ENCODE data around the gene KAT6B. TPM values are rescaled to one million over a fixed set of nuclear protein-coding genes. Genes with fewer than 3 reads are reported as not detected.

The KAT6B gene
- total and polyA plus RNA-seq, 2 of the 8 experiments (the other 6 are each of a cell fraction or from before 2014, with no cell fraction given): 7.3 to 30.8 TPM

DNA sequence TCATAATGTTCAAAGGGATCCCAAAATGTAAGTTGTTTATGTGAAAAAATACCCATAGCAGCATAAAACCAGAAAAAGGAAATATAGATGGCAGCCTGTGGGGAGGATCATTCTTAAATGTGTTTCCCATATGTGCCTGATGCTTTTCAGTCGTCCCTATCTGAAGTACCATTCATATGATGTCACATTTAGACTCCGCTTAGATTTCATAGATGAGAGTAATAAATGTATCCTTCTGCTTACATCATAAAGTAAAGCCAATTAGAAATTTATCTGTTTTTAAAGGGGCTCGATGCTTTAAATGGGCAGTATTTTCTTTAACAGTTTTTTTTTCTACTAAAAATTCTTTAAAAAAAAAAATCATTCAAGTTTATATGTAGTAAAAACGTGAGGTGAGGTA, 136.1 kb downstream of the KAT6B start:
- no peak overlapping the region for H2BK15ac ChIP-seq (ENCODE audit: low read length)
- no peak overlapping the region for H2AFZ ChIP-seq (ENCODE audit: low read length)
- H2BK120ac ChIP-seq (replicated peaks; ENCODE audit: low read depth, low read length): no peak overlapping the region
- H3K27ac ChIP-seq (ENCODE audit: low read depth, low read length): no peak overlapping the region
- ChIA-PET POLR2A (ENCODE audit: partially characterized antibody) (no interaction called here), CTCF (ENCODE audit: partially characterized antibody) (no interaction called here)
- H2BK20ac ChIP-seq (ENCODE audit: low read length): no peak overlapping the region
- H3K79me2 ChIP-seq (ENCODE audit: control insufficient read depth in 1 of 2, insufficient read depth in 2 of 2, low read length in 2 of 2): 0 out of 4 replicates have a peak, but pooled peaks cover 0 to 2% of the 10 kb centered on the region in 2 experiments
- no peak overlapping the region for H3K9ac ChIP-seq (replicated peaks in 1 of 4; ENCODE audit: extremely low read depth in 1 of 4, low read depth in 3 of 4, low read length in 3 of 4)
- no peak overlapping the region for H3K56ac ChIP-seq (replicated peaks; ENCODE audit: insufficient read length, low read depth, low read length)
- no peak overlapping the region for H4K91ac ChIP-seq (replicated peaks; ENCODE audit: insufficient read length, low read length)
- H3K4me2 ChIP-seq (ENCODE audit: insufficient read depth in 1 of 2, low read depth in 2 of 2, low read length in 2 of 2): no peak overlapping the region
- H2BK5ac ChIP-seq (ENCODE audit: low read depth, low read length): no peak overlapping the region
- H3K9me3 ChIP-seq (ENCODE audit: insufficient read depth in 2 of 2, low read depth in 1 of 2, low read length in 1 of 2): no peaks in the 10 kb centered on the region
- no peak overlapping the region for H3K23ac ChIP-seq (ENCODE audit: insufficient read length)
- no peak overlapping the region for H3K18ac ChIP-seq (ENCODE audit: extremely low read depth, low read length)
- FAIRE-seq (no peak), DNase-seq (ENCODE audit: low read depth in 1 of 2, low spot score in 2 of 2) (no peak)
- H3K4me3 ChIP-seq (ENCODE audit: extremely low read depth in 1 of 4, insufficient read depth in 2 of 4, low read depth in 3 of 4, low read length in 4 of 4): no peak overlapping the region
- H3K4ac ChIP-seq (replicated peaks; ENCODE audit: insufficient read length, low read depth, low read length): no peak overlapping the region
- no peak overlapping the region for H4K8ac ChIP-seq (ENCODE audit: extremely low read depth, insufficient read depth, low read length)
- H3K23me2 ChIP-seq (ENCODE audit: low read depth, low read length): no peaks in the 10 kb centered on the region
- no peaks in the 10 kb centered on the region for H4K20me1 ChIP-seq (replicated peaks in 1 of 2; ENCODE audit: control insufficient read depth in 1 of 2, insufficient read depth in 2 of 2, low read length in 2 of 2)
- H3K14ac ChIP-seq (ENCODE audit: insufficient read length): no peak overlapping the region
- H3K36me3 ChIP-seq (ENCODE audit: control insufficient read depth in 2 of 4, insufficient read depth in 4 of 4, low read length in 3 of 4): no peaks in the 10 kb centered on the region
- no peaks in the 10 kb centered on the region; the same call in 1 of the 2 replicates for H3K79me1 ChIP-seq (ENCODE audit: low read depth, low read length)
- no peak overlapping the region for H2AK5ac ChIP-seq (ENCODE audit: low read depth, low read length)
- no peak overlapping the region for H2BK12ac ChIP-seq (ENCODE audit: low read depth, low read length)
- H4K5ac ChIP-seq (ENCODE audit: insufficient read length, low read depth, low read length): no peak overlapping the region
- H3K4me1 ChIP-seq (replicated peaks in 1 of 4; ENCODE audit: control insufficient read depth in 3 of 4, insufficient read depth in 4 of 4, low read length in 3 of 4): no peaks in the 10 kb centered on the region
- 93% methylated on average over 4 of the region's 4 CpGs; no CpG with 5 or more reads in 1 of the 2 experiments for WGBS, 2 experiments (ENCODE audit: extremely low coverage in 1 of 2, insufficient coverage in 1 of 2, insufficient read length in 1 of 2, insufficient replicate concordance in 2 of 2, low coverage in 1 of 2, low lambda C conversion rate in 2 of 2, missing lambda C conversion rate in 1 of 2)
- H3K27me3 ChIP-seq (replicated peaks in 1 of 4; ENCODE audit: control insufficient read depth in 3 of 4, extremely low read depth in 1 of 4, insufficient read depth in 3 of 4, low read length in 3 of 4): no peaks in the 10 kb centered on the region
- TF ChIP-seq POLR2AphosphoS5 (IDR thresholded peaks at IDR 0.05; ENCODE audit: low read depth, low read length): no peak
- TF ChIP-seq, protein P1, sequence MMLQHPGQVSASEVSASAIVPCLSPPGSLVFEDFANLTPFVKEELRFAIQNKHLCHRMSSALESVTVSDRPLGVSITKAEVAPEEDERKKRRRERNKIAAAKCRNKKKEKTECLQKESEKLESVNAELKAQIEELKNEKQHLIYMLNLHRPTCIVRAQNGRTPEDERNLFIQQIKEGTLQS (IDR thresholded peaks at IDR 0.05; ENCODE audit: insufficient read depth, low read depth, low read length): no peak
- TF ChIP-seq HDAC2 (IDR thresholded peaks at IDR 0.05; ENCODE audit: borderline replicate concordance in 1 of 2, low read depth in 2 of 2, low read length in 2 of 2): no peak
- TF ChIP-seq CBX8 (IDR thresholded peaks at IDR 0.05; ENCODE audit: borderline replicate concordance, low read depth, low read length): no peak
- TF ChIP-seq USF2 (IDR thresholded peaks at IDR 0.05; ENCODE audit: low read length): no peak
- TF ChIP-seq GTF2F1 (IDR thresholded peaks at IDR 0.05; ENCODE audit: borderline replicate concordance, low read depth, low read length): no peak
- TF ChIP-seq RBBP5 (IDR thresholded peaks at IDR 0.05; ENCODE audit: borderline replicate concordance, low read depth, low read length): no peak
- no peak for TF ChIP-seq SP1 (IDR thresholded peaks at IDR 0.05; ENCODE audit: low read depth, low read length)
- no peak for TF ChIP-seq CTBP2 (IDR thresholded peaks at IDR 0.05; ENCODE audit: borderline replicate concordance, insufficient read depth, insufficient read length, low read length)
- TF ChIP-seq KDM1A (IDR thresholded peaks at IDR 0.05; ENCODE audit: borderline replicate concordance, low read length): no peak
- TF ChIP-seq PHF8 (conservative IDR thresholded peaks at IDR 0.05; ENCODE audit: low read depth, low read length): no peak

All from H1 (cell line).